ENCODE results near the gene SMIM12.
A peak's percentile ranks its signal among the peaks of the same experiment; 100 is the strongest.

Gene SMIM12

GRCh38 chr1:34872133-34872503 lies 12.6 kb upstream of the SMIM12 start:
- DNase-seq (ENCODE audit: low spot score), result no peak

- DNase-seq (ENCODE audit: low spot score), result no peak
These were observed 12.0 kb upstream of the SMIM12 start for GRCh38 chr1:34871443-34872132.

GRCh38 chr1:34870395-34870794 lies 10.8 kb upstream of the SMIM12 start:
- DNase-seq (ENCODE audit: low spot score), result no peak

GRCh38 chr1:34869760-34870159 lies 10.2 kb upstream of the SMIM12 start:
- DNase-seq (ENCODE audit: low spot score), result no peak

- DNase-seq (ENCODE audit: low spot score), result no peak
These were observed 8.9 kb upstream of the SMIM12 start for GRCh38 chr1:34868230-34869049.

GRCh38 chr1:34867415-34867814 lies 7.9 kb upstream of the SMIM12 start:
- no peak for DNase-seq (ENCODE audit: low spot score)

- no peak for DNase-seq (ENCODE audit: low spot score)
These were observed 7.2 kb upstream of the SMIM12 start for GRCh38 chr1:34866762-34867109.

- no peak for DNase-seq (ENCODE audit: low spot score)
These were observed 6.6 kb upstream of the SMIM12 start for GRCh38 chr1:34865981-34866761.

GRCh38 chr1:34865573-34865972 lies 6.0 kb upstream of the SMIM12 start:
- DNase-seq (ENCODE audit: low spot score), result no peak

- DNase-seq (ENCODE audit: low spot score), result no peak
These were observed 5.2 kb upstream of the SMIM12 start for GRCh38 chr1:34864759-34865158.

- no peak for DNase-seq (ENCODE audit: low spot score)
These were observed 4.0 kb upstream of the SMIM12 start for GRCh38 chr1:34863501-34863900.

GRCh38 chr1:34858901-34859445 lies 576 bp downstream of the SMIM12 start:
- DNase-seq (ENCODE audit: low spot score), result peak; percentile 62

GRCh38 chr1:34856697-34857096 lies 2.9 kb downstream of the SMIM12 start:
- DNase-seq (ENCODE audit: low spot score), result no peak

- DNase-seq (ENCODE audit: low spot score), result peak; percentile 95
These were observed 6.8 kb downstream of the SMIM12 start for GRCh38 chr1:34852677-34853217.

GRCh38 chr1:34851431-34852105 lies 8.0 kb downstream of the SMIM12 start:
- DNase-seq (ENCODE audit: low spot score), result no peak

GRCh38 chr1:34850382-34850781 lies 9.2 kb downstream of the SMIM12 start:
- no peak for DNase-seq (ENCODE audit: low spot score)

GRCh38 chr1:34847094-34847493 lies 12.5 kb downstream of the SMIM12 start:
- DNase-seq (ENCODE audit: low spot score), result no peak

GRCh38 chr1:34846265-34846664 lies 13.3 kb downstream of the SMIM12 start:
- no peak for DNase-seq (ENCODE audit: low spot score)

GRCh38 chr1:34845131-34845901 lies 14.2 kb downstream of the SMIM12 start:
- no peak for DNase-seq (ENCODE audit: low spot score)

GRCh38 chr1:34844252-34844634 lies 15.3 kb downstream of the SMIM12 start:
- DNase-seq (ENCODE audit: low spot score), result no peak
